Mucosa of stomach (tissue), 1 donor: Measurements from ENCODE around the gene IL1A.

Experiments used
- H3K27me3 ChIP-seq: one replicate; pipeline ENCODE4 v1.7.0; 2013; ENCODE audit warnings: mild to moderate bottlenecking, low read length; ENCODE audit not compliant: control insufficient read depth, insufficient read depth
- H3K36me3 ChIP-seq: one replicate; pipeline ENCODE4 v1.7.0; 2013; ENCODE audit warnings: low read length; ENCODE audit not compliant: control insufficient read depth, insufficient read depth
- H3K4me1 ChIP-seq: one replicate; pipeline ENCODE4 v1.7.0; 2013; ENCODE audit warnings: mild to moderate bottlenecking, low read length; ENCODE audit not compliant: control insufficient read depth, insufficient read depth
- H3K4me3 ChIP-seq: one replicate; pipeline ENCODE4 v1.7.0; 2013; ENCODE audit warnings: low read length
- H3K9ac ChIP-seq: one replicate; pipeline ENCODE4 v1.7.0; 2013; ENCODE audit warnings: mild to moderate bottlenecking, low read length, moderate library complexity
- H3K9me3 ChIP-seq: one replicate; pipeline ENCODE4 v1.7.0; 2013; ENCODE audit warnings: mild to moderate bottlenecking, low read length, moderate library complexity; ENCODE audit not compliant: control insufficient read depth
- donor health status: Pancreatic carcinoma.

IL1A gene

DNA sequence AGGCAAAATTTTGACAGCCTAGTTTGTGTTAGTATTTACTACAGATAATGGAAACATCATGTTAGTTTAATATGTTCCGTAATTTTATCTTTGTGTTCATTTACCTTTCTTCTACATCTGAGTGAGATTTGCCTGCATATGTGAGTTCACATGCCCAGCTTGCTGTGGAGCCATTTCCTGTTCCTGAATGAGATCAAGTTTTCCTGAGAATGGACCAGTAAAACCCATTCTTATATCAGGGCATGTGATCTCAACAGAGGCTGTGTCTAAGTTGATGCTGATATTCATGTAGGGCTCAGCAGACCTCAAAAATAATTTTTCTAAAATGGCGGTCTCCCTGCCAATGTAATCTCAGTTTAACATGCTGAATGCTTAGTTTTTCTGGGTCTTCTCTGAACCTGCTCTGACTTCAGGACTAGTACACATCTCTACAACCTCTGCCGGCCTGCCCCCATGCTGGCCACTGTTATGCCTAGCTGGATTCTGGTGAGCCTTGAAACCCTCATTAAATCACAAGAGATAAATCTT lies 1.0 kb downstream of the IL1A start:
- Histone ChIP-seq H3K27me3 (no peaks in the 10 kb centered on the region), H3K9me3 (no peaks in the 10 kb centered on the region), H3K36me3 (no peaks in the 10 kb centered on the region), H3K4me3 (no peak overlapping the region), H3K4me1 (no peaks in the 10 kb centered on the region), H3K9ac (no peak overlapping the region)

GRCh38 chr2:112782234-112782799 lies 2.0 kb downstream of the IL1A start:
- Histone ChIP-seq H3K4me3 (no peak overlapping the region), H3K36me3 (no peaks in the 10 kb centered on the region), H3K27me3 (no peaks in the 10 kb centered on the region), H3K4me1 (no peaks in the 10 kb centered on the region), H3K9ac (no peak overlapping the region), H3K9me3 (no peaks in the 10 kb centered on the region)

DNA sequence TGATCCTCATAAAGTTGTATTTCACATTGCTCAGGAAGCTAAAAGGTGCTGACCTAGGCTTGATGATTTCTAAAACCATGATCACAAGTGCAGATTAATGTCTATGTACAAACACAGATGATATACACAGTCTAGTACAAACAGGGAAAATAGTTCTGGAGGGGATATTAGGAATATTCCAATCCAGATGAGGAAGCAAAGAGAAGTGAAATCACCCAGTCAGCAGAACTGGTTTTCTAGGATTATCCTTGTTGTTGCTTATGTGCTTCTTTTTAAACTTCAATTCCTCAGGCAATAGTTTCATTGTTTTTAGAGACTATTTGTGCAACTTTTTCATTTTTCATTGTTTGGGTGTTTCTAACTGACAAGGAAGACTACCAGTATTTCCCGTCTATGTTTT lies 4.7 kb downstream of the IL1A start:
- Histone ChIP-seq H3K27me3 (no peaks in the 10 kb centered on the region), H3K4me3 (no peak overlapping the region), H3K9me3 (no peaks in the 10 kb centered on the region), H3K4me1 (no peaks in the 10 kb centered on the region), H3K36me3 (no peaks in the 10 kb centered on the region), H3K9ac (no peak overlapping the region)

- Histone ChIP-seq H3K4me3 (no peak overlapping the region), H3K9ac (no peak overlapping the region), H3K36me3 (no peaks in the 10 kb centered on the region), H3K9me3 (no peaks in the 10 kb centered on the region), H3K27me3 (no peaks in the 10 kb centered on the region), H3K4me1 (no peaks in the 10 kb centered on the region)
These were observed 7.3 kb downstream of the IL1A start for GRCh38 chr2:112777036-112777435.

GRCh38 chr2:112776113-112776512 lies 8.2 kb downstream of the IL1A start:
- Histone ChIP-seq H3K9me3 (no peaks in the 10 kb centered on the region), H3K27me3 (no peaks in the 10 kb centered on the region), H3K4me1 (no peaks in the 10 kb centered on the region), H3K36me3 (no peaks in the 10 kb centered on the region), H3K9ac (no peak overlapping the region), H3K4me3 (no peak overlapping the region)

DNA sequence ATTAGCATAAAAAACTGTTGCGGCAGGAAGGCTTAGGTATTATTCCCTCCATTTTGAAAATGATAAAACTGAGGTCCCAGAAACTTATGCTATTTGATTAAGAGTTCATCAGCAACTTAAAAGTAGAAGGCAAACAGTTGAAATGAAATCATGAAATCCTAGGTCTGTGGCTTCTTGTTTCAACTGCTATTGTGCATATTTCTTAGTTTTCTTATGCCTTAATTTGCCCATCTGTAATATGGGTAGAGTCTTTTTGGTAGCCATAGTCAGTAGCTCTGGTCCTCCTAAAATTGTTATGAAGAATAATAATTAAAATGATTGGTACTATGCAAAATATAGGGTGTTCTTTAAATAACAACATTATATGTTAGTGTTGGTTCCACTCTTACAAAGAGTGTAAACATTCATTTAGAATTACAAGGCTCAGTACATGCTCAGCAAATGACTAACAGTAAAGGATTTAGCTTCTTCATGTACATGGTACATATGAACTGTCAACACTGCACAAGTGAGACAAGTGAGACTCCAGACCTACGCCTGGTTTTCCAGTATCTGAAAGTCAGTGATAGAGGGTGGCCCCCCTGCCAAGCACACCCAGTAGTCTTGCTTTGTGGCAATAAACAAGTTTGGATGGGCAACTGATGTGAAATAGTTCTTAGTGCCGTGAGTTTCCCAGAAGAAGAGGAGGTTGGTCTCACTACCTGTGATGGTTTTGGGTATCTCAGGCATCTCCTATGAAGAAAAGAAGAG lies 9.6 kb downstream of the IL1A start:
- H3K36me3 ChIP-seq, result no peaks in the 10 kb centered on the region
- no peak overlapping the region for H3K9ac ChIP-seq
- H3K4me3 ChIP-seq, result no peak overlapping the region
- no peaks in the 10 kb centered on the region for H3K9me3 ChIP-seq
- no peaks in the 10 kb centered on the region for H3K4me1 ChIP-seq
- no peaks in the 10 kb centered on the region for H3K27me3 ChIP-seq

GRCh38 chr2:112773556-112773955 lies 10.7 kb downstream of the IL1A start:
- H3K9me3 ChIP-seq, result no peaks in the 10 kb centered on the region
- no peaks in the 10 kb centered on the region for H3K36me3 ChIP-seq
- H3K9ac ChIP-seq, result no peak overlapping the region
- no peak overlapping the region for H3K4me3 ChIP-seq
- no peaks in the 10 kb centered on the region for H3K27me3 ChIP-seq
- H3K4me1 ChIP-seq, result no peaks in the 10 kb centered on the region

DNA sequence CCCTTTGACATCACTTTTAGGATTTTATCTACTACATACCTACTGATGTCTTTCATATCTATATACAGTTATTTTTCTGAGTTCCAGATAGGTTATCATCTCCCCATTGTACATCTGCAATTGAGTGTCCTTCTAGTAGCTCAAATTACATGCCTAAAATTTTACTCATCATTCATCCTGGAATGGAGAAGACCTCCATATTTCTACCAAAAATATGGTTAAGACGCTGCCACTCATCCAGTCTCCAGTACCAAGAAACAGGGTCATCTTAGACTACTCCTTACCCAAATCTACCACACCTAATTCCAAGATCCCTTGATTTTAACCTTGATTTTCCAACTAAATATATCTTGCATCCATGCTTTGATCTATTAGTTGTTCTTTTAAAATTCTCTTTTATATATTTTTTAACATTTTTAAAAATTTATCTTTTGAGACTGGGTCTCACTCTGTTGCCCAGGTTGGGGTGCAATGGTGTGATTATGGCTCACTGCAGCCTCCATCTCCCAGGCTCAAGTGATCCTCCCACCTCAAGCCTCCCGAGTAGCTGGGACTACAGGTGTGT lies 11.3 kb downstream of the IL1A start:
- no peaks in the 10 kb centered on the region for H3K9me3 ChIP-seq
- H3K27me3 ChIP-seq, result no peaks in the 10 kb centered on the region
- no peak overlapping the region for H3K9ac ChIP-seq
- no peaks in the 10 kb centered on the region for H3K4me1 ChIP-seq
- no peak overlapping the region for H3K4me3 ChIP-seq
- no peaks in the 10 kb centered on the region for H3K36me3 ChIP-seq

DNA sequence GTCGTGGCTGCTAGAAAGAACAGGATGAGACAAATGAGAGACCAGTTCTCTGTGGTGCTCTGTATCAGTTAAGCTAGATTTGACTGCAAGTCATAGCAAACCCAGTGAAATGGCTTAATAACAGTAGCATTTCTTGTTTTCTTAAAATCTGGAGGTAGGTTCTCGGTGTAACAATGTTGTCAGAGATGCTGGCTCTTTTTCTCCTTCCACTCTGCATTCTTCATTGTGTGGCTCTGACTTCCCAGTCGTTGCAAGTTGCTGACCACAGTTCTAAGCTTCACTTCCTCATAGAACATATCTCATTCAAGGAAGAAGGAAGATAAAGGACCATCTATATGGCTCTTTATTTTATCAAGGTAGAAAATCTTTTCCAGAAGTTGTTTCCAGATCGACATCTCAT lies 12.0 kb downstream of the IL1A start:
- H3K9ac ChIP-seq, result no peak overlapping the region
- H3K4me1 ChIP-seq, result no peaks in the 10 kb centered on the region
- H3K27me3 ChIP-seq, result no peaks in the 10 kb centered on the region
- H3K9me3 ChIP-seq, result no peaks in the 10 kb centered on the region
- H3K36me3 ChIP-seq, result no peaks in the 10 kb centered on the region
- H3K4me3 ChIP-seq, result no peak overlapping the region

GRCh38 chr2:112768432-112768831 lies 15.9 kb downstream of the IL1A start:
- H3K4me3 ChIP-seq, result no peak overlapping the region
- no peaks in the 10 kb centered on the region for H3K27me3 ChIP-seq
- no peaks in the 10 kb centered on the region for H3K36me3 ChIP-seq

DNA sequence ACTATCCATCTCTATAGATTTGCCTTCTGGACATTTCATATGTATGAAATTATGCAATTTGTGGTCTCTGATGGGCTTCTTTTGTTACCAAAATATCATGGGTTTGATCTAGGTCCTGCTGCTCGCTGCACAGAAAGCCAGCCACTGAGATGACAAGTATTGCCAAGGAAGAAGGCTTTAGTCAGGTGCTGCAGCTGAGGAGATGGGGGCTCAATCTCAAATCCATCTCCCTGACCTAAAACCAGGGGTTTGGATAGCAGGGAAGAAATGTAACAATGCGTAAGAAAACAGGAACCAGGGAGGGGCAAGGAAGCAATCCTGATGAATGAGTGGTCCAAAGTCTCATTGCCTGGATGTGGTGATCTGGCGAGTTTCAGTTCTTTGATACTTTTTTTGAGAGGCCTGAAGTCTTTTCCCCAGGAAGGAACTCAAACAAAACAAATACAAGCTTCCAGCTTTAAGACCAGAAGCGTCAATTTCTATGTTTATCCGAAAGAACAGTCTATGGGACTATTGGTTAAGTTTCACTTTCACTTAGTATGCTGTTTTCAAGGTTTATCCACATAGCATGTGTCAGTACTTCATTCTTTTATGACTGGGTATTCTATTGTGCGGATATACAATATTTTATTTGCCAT lies 16.5 kb downstream of the IL1A start:
- Histone ChIP-seq H3K4me3 (no peak overlapping the region), H3K36me3 (no peaks in the 10 kb centered on the region), H3K27me3 (no peaks in the 10 kb centered on the region), H3K9me3 (no peaks in the 10 kb centered on the region), H3K9ac (no peak overlapping the region), H3K4me1 (peaks cover 5% of the 10 kb centered on the region)

More at GRCh38 chr2:112768432-112768831, 15.9 kb downstream of the IL1A start:
- H3K4me1 ChIP-seq, result peaks cover 5% of the 10 kb centered on the region
- no peak overlapping the region for H3K9ac ChIP-seq
- H3K9me3 ChIP-seq, result no peaks in the 10 kb centered on the region

GRCh38 chr2:112765251-112765650 lies 19.0 kb downstream of the IL1A start:
- no peak overlapping the region for H3K9ac ChIP-seq

More at GRCh38 chr2:112765251-112765650, 19.0 kb downstream of the IL1A start:
- Histone ChIP-seq H3K4me1 (peaks cover 5% of the 10 kb centered on the region), H3K4me3 (no peak overlapping the region), H3K9me3 (no peaks in the 10 kb centered on the region), H3K27me3 (no peaks in the 10 kb centered on the region), H3K36me3 (no peaks in the 10 kb centered on the region)
